ENCODE measurements around the gene LMNA.

- TF ChIP-seq CTCF (IDR thresholded peaks at IDR 0.05 in 4 of 5, conservative IDR thresholded peaks at IDR 0.05 in 1 of 5): no peak
- peak in 1 of 2 donors; percentile 10 for TF ChIP-seq POLR2A (IDR thresholded peaks at IDR 0.05)
Measured at GRCh38 chr1:156128654-156129597, 14.4 kb downstream of the LMNA start.

Measured in gastrocnemius medialis (tissue), 4 donors.